HUES6 (cell line): ENCODE data around the gene DYRK2.

Experiments used
- H3K27ac ChIP-seq: 2 replicates; pipeline ENCODE4 v1.7.0; 2013; ENCODE audit warnings: low read depth, mild to moderate bottlenecking, low read length, inconsistent platforms
- H3K27me3 ChIP-seq: 2 replicates; pipeline ENCODE4 v1.6.1; 2013; ENCODE audit warnings: low read length; ENCODE audit not compliant: control insufficient read depth, insufficient read depth
- H3K36me3 ChIP-seq: 2 replicates; pipeline ENCODE4 v1.6.1; 2013; ENCODE audit warnings: low read length; ENCODE audit not compliant: control insufficient read depth, insufficient read depth
- H3K4me1 ChIP-seq: 2 replicates; pipeline ENCODE4 v1.6.1; 2013; ENCODE audit warnings: low read length; ENCODE audit not compliant: control insufficient read depth, insufficient read depth
- H3K4me3 ChIP-seq: 2 replicates; pipeline ENCODE4 v1.5.1; 2013; ENCODE audit warnings: low read depth, low read length
- H3K9ac ChIP-seq: one replicate; pipeline ENCODE4 v1.6.1; 2013; ENCODE audit warnings: mild to moderate bottlenecking, low read length
- H3K9me3 ChIP-seq: 2 replicates; pipeline ENCODE4 v1.6.1; 2013; ENCODE audit warnings: low read depth, low read length; ENCODE audit not compliant: control insufficient read depth, insufficient read depth

The DYRK2 gene

GRCh38 chr12:67704071-67704470, 55.5 kb downstream of the DYRK2 start:
- H3K4me1 ChIP-seq, result peaks cover 9% of the 10 kb centered on the region
- no peak overlapping the region for H3K27ac ChIP-seq
- no peaks in the 10 kb centered on the region for H3K36me3 ChIP-seq
- H3K9me3 ChIP-seq, result no peaks in the 10 kb centered on the region
- H3K4me3 ChIP-seq, result no peak overlapping the region
- H3K9ac ChIP-seq, result no peak overlapping the region
- no peaks in the 10 kb centered on the region for H3K27me3 ChIP-seq

GRCh38 chr12:67705394-67706370, 57.1 kb downstream of the DYRK2 start:
- Histone ChIP-seq H3K9ac (no peak overlapping the region), H3K4me3 (no peak overlapping the region), H3K4me1 (peaks cover 17% of the 10 kb centered on the region), H3K9me3 (no peaks in the 10 kb centered on the region), H3K36me3 (no peaks in the 10 kb centered on the region), H3K27ac (no peak overlapping the region), H3K27me3 (no peaks in the 10 kb centered on the region)

DNA sequence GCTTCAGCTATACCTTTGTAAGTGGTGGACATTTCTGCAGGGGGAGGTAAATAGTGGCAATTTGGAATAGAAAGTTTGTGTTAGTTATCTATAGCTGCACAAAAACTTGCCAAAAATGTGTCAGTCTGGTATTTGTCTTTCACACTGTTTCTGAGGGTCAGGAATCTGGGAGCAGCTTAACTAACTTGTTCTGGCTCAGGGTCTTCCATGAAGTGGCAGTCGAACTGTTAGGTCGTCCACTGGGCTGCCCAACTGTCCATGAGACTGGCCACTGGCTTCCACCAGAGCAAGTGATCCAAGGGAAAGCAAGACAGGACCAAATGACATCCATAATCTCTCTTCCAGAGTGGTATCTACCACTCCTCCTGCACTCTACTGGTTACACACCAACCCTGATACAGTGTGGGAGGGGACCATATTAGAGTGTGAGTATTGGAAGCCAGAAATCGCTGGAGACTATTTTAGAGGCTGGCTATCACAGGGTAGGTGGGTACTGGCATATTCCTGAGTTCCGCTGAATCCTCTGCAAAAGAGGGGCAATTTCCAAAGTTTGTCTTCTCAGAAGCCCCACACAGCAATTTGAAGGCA, 60.9 kb downstream of the DYRK2 start:
- Histone ChIP-seq H3K27me3 (no peaks in the 10 kb centered on the region), H3K4me3 (no peak overlapping the region), H3K36me3 (no peaks in the 10 kb centered on the region), H3K4me1 (peaks cover 19% of the 10 kb centered on the region), H3K27ac (no peak overlapping the region), H3K9ac (no peak overlapping the region), H3K9me3 (no peaks in the 10 kb centered on the region)

DNA sequence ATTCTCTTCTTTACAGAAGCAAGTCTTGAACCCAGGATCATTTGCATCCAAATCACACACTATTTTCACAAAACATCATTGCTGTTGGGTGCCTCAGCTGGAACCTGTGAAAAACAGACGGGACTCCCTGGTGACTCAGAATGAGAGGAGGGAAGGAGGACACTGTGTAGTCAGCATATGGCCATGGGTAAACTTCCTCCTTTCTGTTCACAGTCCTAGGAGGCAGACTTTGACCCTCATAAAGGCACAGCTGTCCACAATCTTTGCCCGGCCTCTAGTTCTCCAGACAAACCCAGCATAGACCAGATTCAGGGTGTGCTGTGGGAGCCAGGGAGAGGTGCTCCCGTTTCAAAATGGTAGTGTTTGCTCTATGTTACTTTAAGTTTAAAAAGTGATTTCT, 62.0 kb downstream of the DYRK2 start:
- Histone ChIP-seq H3K4me1 (peaks cover 22% of the 10 kb centered on the region), H3K9me3 (no peaks in the 10 kb centered on the region), H3K27ac (no peak overlapping the region), H3K36me3 (no peaks in the 10 kb centered on the region), H3K27me3 (no peaks in the 10 kb centered on the region), H3K4me3 (no peak overlapping the region), H3K9ac (no peak overlapping the region)

DNA sequence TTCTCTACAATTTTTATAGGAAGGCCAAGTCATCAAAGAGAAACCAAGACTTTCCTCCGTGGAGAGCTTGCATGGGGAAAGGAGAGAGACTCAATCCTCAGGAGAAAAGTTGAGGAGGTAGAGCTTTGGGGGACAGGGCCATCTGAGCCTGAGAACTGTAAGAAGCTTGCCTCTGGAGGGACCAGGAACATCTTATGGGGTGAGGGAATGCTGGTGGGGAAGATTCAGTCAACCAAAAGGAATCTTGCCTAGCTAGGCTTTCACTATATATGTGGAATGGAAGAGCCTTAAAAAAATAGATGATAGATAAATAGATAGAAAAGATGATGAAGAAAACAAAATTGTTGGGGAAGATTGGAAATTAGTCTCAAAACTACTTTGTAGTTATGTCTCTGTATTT, 63.5 kb downstream of the DYRK2 start:
- H3K27ac ChIP-seq, result no peak overlapping the region
- no peak overlapping the region for H3K9ac ChIP-seq
- no peak overlapping the region for H3K4me3 ChIP-seq
- peaks cover 14% of the 10 kb centered on the region; the same call in 1 of the 2 replicates for H3K4me1 ChIP-seq
- no peaks in the 10 kb centered on the region for H3K27me3 ChIP-seq
- H3K36me3 ChIP-seq, result no peaks in the 10 kb centered on the region
- H3K9me3 ChIP-seq, result no peaks in the 10 kb centered on the region

GRCh38 chr12:67714648-67715047, 66.1 kb downstream of the DYRK2 start:
- Histone ChIP-seq H3K9me3 (no peaks in the 10 kb centered on the region), H3K4me1 (peaks cover 14% of the 10 kb centered on the region; the same call in 1 of the 2 replicates), H3K27ac (no peak overlapping the region), H3K36me3 (no peaks in the 10 kb centered on the region), H3K27me3 (no peaks in the 10 kb centered on the region), H3K4me3 (no peak overlapping the region), H3K9ac (no peak overlapping the region)
